ENCODE results near the gene SOS1.

The SOS1 gene

DNA sequence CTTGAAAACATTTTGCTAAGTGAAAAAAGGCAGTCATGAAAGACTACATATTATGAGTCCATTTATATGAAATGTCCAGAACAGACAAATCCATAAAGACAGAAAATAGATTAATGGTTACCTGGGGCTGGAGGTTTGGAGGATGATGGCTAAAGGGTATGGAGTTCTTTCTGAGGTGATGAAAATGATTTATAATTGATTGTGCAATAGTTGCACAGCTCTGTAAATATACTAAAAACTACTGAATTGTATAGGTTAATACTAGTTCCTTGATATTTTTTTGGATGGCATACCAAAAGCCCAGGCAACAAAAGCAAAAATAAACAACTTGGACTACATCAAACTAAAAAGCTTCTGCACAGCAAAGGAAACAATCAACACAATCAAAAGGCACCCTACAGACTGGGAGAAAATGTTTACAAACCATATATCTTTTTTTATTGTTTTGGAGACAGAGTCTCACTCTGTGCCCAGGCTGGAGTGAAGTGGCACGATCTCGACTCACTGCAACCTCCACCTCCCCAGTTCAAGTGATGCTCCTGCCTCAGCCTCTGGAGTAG lies 21.5 kb downstream of the SOS1 start:
- H3K9ac ChIP-seq = no peak overlapping the region
- peak overlapping the region; percentile 86 for H3K4me2 ChIP-seq
- H3K4me1 ChIP-seq (ENCODE audit: low read depth, poor library complexity, severe bottlenecking) = peaks cover 88% of the 10 kb centered on the region
- no peak overlapping the region for H2AFZ ChIP-seq (ENCODE audit: low read depth)
- TF ChIP-seq, protein P1, sequence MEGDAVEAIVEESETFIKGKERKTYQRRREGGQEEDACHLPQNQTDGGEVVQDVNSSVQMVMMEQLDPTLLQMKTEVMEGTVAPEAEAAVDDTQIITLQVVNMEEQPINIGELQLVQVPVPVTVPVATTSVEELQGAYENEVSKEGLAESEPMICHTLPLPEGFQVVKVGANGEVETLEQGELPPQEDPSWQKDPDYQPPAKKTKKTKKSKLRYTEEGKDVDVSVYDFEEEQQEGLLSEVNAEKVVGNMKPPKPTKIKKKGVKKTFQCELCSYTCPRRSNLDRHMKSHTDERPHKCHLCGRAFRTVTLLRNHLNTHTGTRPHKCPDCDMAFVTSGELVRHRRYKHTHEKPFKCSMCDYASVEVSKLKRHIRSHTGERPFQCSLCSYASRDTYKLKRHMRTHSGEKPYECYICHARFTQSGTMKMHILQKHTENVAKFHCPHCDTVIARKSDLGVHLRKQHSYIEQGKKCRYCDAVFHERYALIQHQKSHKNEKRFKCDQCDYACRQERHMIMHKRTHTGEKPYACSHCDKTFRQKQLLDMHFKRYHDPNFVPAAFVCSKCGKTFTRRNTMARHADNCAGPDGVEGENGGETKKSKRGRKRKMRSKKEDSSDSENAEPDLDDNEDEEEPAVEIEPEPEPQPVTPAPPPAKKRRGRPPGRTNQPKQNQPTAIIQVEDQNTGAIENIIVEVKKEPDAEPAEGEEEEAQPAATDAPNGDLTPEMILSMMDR (conservative IDR thresholded peaks at IDR 0.05; ENCODE audit: low read depth, low read length) = no peak
- H4K20me1 ChIP-seq (ENCODE audit: insufficient read depth) = no peaks in the 10 kb centered on the region
- no peaks in the 10 kb centered on the region for H3K27me3 ChIP-seq (ENCODE audit: insufficient read depth, low read depth)
- H3K4me3 ChIP-seq (IDR thresholded peaks at IDR 0.05; ENCODE audit: insufficient read depth, low read depth, low read length) = no peak overlapping the region
- no peaks in the 10 kb centered on the region for H3K36me3 ChIP-seq (ENCODE audit: insufficient read depth)
- peaks cover 92% of the 10 kb centered on the region for H3K79me2 ChIP-seq (ENCODE audit: insufficient read depth, low read depth)
- peak overlapping the region; percentile 61 for H3K27ac ChIP-seq

DNA sequence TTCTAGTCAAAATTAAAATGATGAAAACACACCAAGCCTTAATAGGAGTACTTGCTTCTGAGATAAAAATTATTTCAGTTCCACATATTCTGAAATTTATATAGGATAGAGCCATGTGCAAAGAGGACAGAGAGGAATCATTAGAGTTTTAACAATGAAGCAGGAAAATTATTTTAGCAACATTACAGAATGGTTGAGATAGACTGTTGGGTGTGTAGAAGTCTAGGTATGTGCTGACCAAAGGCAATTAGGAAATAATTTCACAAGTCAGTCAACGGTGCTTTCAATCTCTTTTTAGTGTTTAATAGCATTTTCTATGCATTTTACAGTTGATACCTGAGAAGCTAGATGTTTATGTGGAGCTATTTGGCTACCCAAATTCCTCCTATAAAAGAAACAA lies 25.2 kb downstream of the SOS1 start:
- Histone ChIP-seq H4K20me1 (ENCODE audit: insufficient read depth) (no peaks in the 10 kb centered on the region), H2AFZ (ENCODE audit: low read depth) (no peak overlapping the region), H3K4me3 (IDR thresholded peaks at IDR 0.05; ENCODE audit: insufficient read depth, low read depth, low read length) (peak overlapping the region; percentile 23), H3K79me2 (ENCODE audit: insufficient read depth, low read depth) (peaks cover 83% of the 10 kb centered on the region), H3K4me1 (ENCODE audit: low read depth, poor library complexity, severe bottlenecking) (peaks cover 95% of the 10 kb centered on the region), H3K36me3 (ENCODE audit: insufficient read depth) (no peaks in the 10 kb centered on the region), H3K4me2 (peak overlapping the region; percentile 86), H3K27ac (peak overlapping the region; percentile 91), H3K9ac (peak overlapping the region; percentile 46; the same call in 1 of the 2 replicates), H3K27me3 (ENCODE audit: insufficient read depth, low read depth) (no peaks in the 10 kb centered on the region)
- TF ChIP-seq, protein P1 (conservative IDR thresholded peaks at IDR 0.05; ENCODE audit: low read depth, low read length) = no peak

DNA sequence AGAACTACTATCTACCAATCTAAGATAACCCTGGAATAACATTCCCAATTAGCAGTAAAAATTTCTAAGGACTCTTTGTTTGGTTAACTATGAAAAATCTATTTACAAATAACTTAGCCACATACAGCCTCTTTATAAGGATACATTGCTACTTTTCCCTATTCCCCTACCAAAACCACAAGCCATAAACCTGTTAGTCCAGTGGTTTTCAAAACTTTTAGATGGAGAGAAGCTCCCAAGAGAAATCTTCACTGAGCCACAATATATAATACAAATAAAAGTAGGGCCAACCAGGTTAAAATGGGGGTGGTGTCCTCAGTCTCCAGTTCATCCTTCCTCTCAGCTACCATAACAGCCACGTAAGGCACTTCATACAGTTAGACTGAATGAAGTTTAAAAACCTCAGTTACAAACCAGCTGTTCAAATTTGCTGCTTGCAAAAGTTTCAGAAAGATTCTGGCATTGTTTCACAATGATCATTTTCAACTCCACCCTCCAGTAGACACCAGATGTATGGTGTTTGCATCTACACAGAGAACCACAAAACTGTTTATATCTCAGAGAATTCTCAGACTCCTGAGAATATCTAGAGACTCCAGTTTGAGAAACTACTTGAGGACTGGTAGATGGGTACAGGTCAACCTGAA lies 26.0 kb downstream of the SOS1 start:
- Histone ChIP-seq H4K20me1 (ENCODE audit: insufficient read depth) (no peaks in the 10 kb centered on the region), H3K9ac (peak overlapping the region; percentile 46; the same call in 1 of the 2 replicates), H3K36me3 (ENCODE audit: insufficient read depth) (no peaks in the 10 kb centered on the region), H3K4me2 (peak overlapping the region; percentile 86), H3K4me1 (ENCODE audit: low read depth, poor library complexity, severe bottlenecking) (peaks cover 87% of the 10 kb centered on the region), H3K79me2 (ENCODE audit: insufficient read depth, low read depth) (peaks cover 83% of the 10 kb centered on the region), H3K4me3 (IDR thresholded peaks at IDR 0.05; ENCODE audit: insufficient read depth, low read depth, low read length) (no peak overlapping the region), H2AFZ (ENCODE audit: low read depth) (no peak overlapping the region), H3K27ac (peak overlapping the region; percentile 91), H3K27me3 (ENCODE audit: insufficient read depth, low read depth) (no peaks in the 10 kb centered on the region)
- TF ChIP-seq, protein P1 (conservative IDR thresholded peaks at IDR 0.05; ENCODE audit: low read depth, low read length) = no peak

DNA sequence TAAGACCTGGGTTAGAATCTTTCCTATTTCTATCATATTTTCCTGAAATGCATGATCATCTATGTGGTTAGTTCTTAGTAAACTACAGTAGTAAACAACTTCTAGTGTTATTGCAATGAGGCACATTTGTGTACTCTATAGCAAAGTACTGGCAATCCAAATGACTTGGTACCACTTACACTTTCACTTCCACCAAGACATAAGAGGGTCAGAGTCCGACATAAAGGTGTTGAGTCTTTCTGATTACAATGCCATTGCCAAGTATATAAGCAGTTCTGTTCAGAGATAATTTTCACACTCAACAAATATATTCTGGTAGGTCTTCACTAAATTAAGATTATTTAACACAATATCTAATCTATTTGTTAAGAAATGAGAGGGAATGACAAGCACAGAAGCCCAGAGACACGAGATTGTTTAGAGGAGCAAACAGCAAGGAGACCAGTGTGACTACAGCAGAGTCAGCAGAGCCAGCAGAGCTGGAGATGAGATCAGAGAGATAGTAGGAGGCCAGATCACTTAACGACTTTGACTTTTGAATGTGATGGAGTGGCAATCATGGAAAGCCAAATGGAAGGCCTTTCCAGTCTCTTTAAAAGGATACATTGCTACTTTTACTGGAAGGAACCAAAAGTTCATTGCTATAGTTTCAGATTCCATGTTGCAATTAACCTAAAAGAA lies 27.5 kb downstream of the SOS1 start:
- peak overlapping the region; percentile 86 for H3K4me2 ChIP-seq

More for the DNA sequence above, 27.5 kb downstream of the SOS1 start:
- Histone ChIP-seq H3K9ac (peak overlapping the region; percentile 5; the same call in 1 of the 2 replicates), H4K20me1 (ENCODE audit: insufficient read depth) (no peaks in the 10 kb centered on the region), H3K36me3 (ENCODE audit: insufficient read depth) (no peaks in the 10 kb centered on the region), H3K4me3 (IDR thresholded peaks at IDR 0.05; ENCODE audit: insufficient read depth, low read depth, low read length) (no peak overlapping the region), H3K4me1 (ENCODE audit: low read depth, poor library complexity, severe bottlenecking) (peaks cover 85% of the 10 kb centered on the region), H3K27me3 (ENCODE audit: insufficient read depth, low read depth) (no peaks in the 10 kb centered on the region), H3K79me2 (ENCODE audit: insufficient read depth, low read depth) (peaks cover 83% of the 10 kb centered on the region), H2AFZ (ENCODE audit: low read depth) (no peak overlapping the region), H3K27ac (peak overlapping the region; percentile 91)
- TF ChIP-seq, protein P1 (conservative IDR thresholded peaks at IDR 0.05; ENCODE audit: low read depth, low read length) = no peak

Measured in KMS-11 (cell line).